Liver (tissue), 9 donors: ENCODE results near the gene UTRN. TPM values are rescaled to one million over a fixed set of nuclear protein-coding genes. Genes with fewer than 3 reads are reported as not detected.

Experiments
- DNase-seq: peaks from one replicate; pipeline ENCODE4 v3.0.0-alpha.2; 2017; ENCODE audit warnings: low spot score
- H3K27ac ChIP-seq, 2 donors: one replicate each; pipeline ENCODE4 v1.7.0; 2013; ENCODE audit warnings: inconsistent platforms in 2 of 2, low read length in 2 of 2, control low read depth in 1 of 2, low read depth in 1 of 2, mild to moderate bottlenecking in 1 of 2
- H3K27me3 ChIP-seq, 4 donors: one replicate each; pipeline versions ENCODE4 v1.6.1 to v1.7.0; 2013; ENCODE audit warnings: low read length in 3 of 4, inconsistent platforms in 1 of 4, mild to moderate bottlenecking in 1 of 4, moderate library complexity in 1 of 4; ENCODE audit not compliant: control insufficient read depth in 4 of 4, insufficient read depth in 4 of 4
- H3K36me3 ChIP-seq, 4 donors: one replicate each; pipeline versions ENCODE4 v1.6.1 to v1.7.0; 2013; ENCODE audit warnings: low read length in 3 of 4, mild to moderate bottlenecking in 3 of 4, low read depth in 1 of 4, moderate library complexity in 1 of 4; ENCODE audit not compliant: control insufficient read depth in 4 of 4, insufficient read depth in 3 of 4
- H3K4me1 ChIP-seq, 4 donors: one replicate each; pipeline versions ENCODE4 v1.6.1 to v1.7.0; 2013; ENCODE audit warnings: low read length in 3 of 4, mild to moderate bottlenecking in 3 of 4, moderate library complexity in 1 of 4; ENCODE audit not compliant: control insufficient read depth in 4 of 4, insufficient read depth in 4 of 4
- H3K4me3 ChIP-seq, 3 donors: one replicate each; pipeline versions ENCODE4 v1.6.1 to v1.7.0; 2013; ENCODE audit warnings: low read length in 3 of 3, control low read depth in 1 of 3, low read depth in 1 of 3, mild to moderate bottlenecking in 1 of 3
- H3K9ac ChIP-seq, 2 donors: one replicate each; pipeline ENCODE4 v1.7.0; 2013; ENCODE audit warnings: low read length in 2 of 2, mild to moderate bottlenecking in 2 of 2, moderate library complexity in 2 of 2, control low read depth in 1 of 2, low read depth in 1 of 2
- H3K9me3 ChIP-seq, 4 donors: one replicate each; pipeline versions ENCODE4 v1.6.1 to v1.7.0; 2013; ENCODE audit warnings: low read length in 3 of 4; ENCODE audit not compliant: control insufficient read depth in 4 of 4
- ATF3 ChIP-seq: IDR thresholded peaks from 2 replicates; pipeline ENCODE4 v1.6.1; 2016; ENCODE audit warnings: antibody characterized with exemption
- EGR1 ChIP-seq, 2 donors: IDR thresholded peaks; 2 replicates each; pipeline ENCODE4 v1.6.1; 2016 to 2018; ENCODE audit warnings: antibody characterized with exemption in 2 of 2, low read depth in 2 of 2
- FOXA1 ChIP-seq: IDR thresholded peaks from 2 replicates; pipeline ENCODE4 v1.6.1; 2016; ENCODE audit warnings: antibody characterized with exemption
- FOXA2 ChIP-seq: IDR thresholded peaks from 2 replicates; pipeline ENCODE4 v1.6.1; 2016; ENCODE audit warnings: antibody characterized with exemption
- GABPA ChIP-seq, 2 donors: IDR thresholded peaks in 1 of 2; conservative IDR thresholded peaks in 1 of 2; 2 replicates each; pipeline ENCODE4 v1.6.1; 2016; ENCODE audit warnings: antibody characterized with exemption in 2 of 2, mild to moderate bottlenecking in 1 of 2, moderate library complexity in 1 of 2
- HNF4A ChIP-seq, 2 donors: conservative IDR thresholded peaks; 2 replicates each; pipeline ENCODE4 v1.6.1; 2016; ENCODE audit warnings: antibody characterized with exemption in 2 of 2, mild to moderate bottlenecking in 2 of 2
- HNF4G ChIP-seq: IDR thresholded peaks from 2 replicates; pipeline ENCODE4 v1.6.1; 2016; ENCODE audit warnings: antibody characterized with exemption
- JUND ChIP-seq, 2 donors: IDR thresholded peaks; 2 replicates each; pipeline ENCODE4 v1.6.1; 2016; ENCODE audit warnings: antibody characterized with exemption in 2 of 2
- MAX ChIP-seq: IDR thresholded peaks from 2 replicates; pipeline ENCODE4 v1.6.1; 2016; ENCODE audit warnings: antibody characterized with exemption
- NR2F2 ChIP-seq: IDR thresholded peaks from 2 replicates; pipeline ENCODE4 v1.6.1; 2016; ENCODE audit warnings: antibody characterized with exemption
- RAD21 ChIP-seq, 2 donors: IDR thresholded peaks; 2 replicates each; pipeline ENCODE4 v1.6.1; 2016; ENCODE audit warnings: antibody characterized with exemption in 2 of 2, mild to moderate bottlenecking in 2 of 2
- REST ChIP-seq: IDR thresholded peaks from 2 replicates; pipeline ENCODE4 v1.6.1; 2016; ENCODE audit warnings: antibody characterized with exemption, mild to moderate bottlenecking
- RXRA ChIP-seq, 2 donors: IDR thresholded peaks; 2 replicates each; pipeline ENCODE4 v1.6.1; 2017 to 2018; ENCODE audit warnings: antibody characterized with exemption in 2 of 2, mild to moderate bottlenecking in 1 of 2
- SP1 ChIP-seq: IDR thresholded peaks from 2 replicates; pipeline ENCODE4 v1.6.1; 2018; ENCODE audit warnings: antibody characterized with exemption, mild to moderate bottlenecking
- TAF1 ChIP-seq: conservative IDR thresholded peaks from 2 replicates; pipeline ENCODE4 v1.6.1; 2016; ENCODE audit warnings: antibody characterized with exemption, mild to moderate bottlenecking
- YY1 ChIP-seq: IDR thresholded peaks from 2 replicates; pipeline ENCODE4 v1.6.1; 2016; ENCODE audit warnings: antibody characterized with exemption, mild to moderate bottlenecking
- ZBTB33 ChIP-seq: IDR thresholded peaks from 2 replicates; pipeline ENCODE4 v1.6.1; 2016; ENCODE audit warnings: antibody characterized with exemption
- WGBS: extraction: QIAGEN DNeasy Blood & Tissue Kit; methylation state at CpG from one replicate; pipeline ENCODE4 v1.1.7; 2013; 5-methylcytosine and 5-hydroxymethylcytosine counted together
- polyA plus RNA-seq, 2 donors: library from polyadenylated mRNA; stranded (reverse) in 1 of 2; unstranded in 1 of 2; fragments of 200-250 nt in 1 of 2; fragments of >200 nt in 1 of 2; fragmentation: Nextera tagmentation in 1 of 2; extraction: Ambion mirVana in 1 of 2; gene quantifications; one replicate each; pipeline versions ENCODE4 v1.2.1 to v1.2.3, GENCODE V29; 2013 to 2015
- total RNA-seq, 2 donors: library from RNA; depleted of rRNA; stranded (reverse); fragments of >200 nt; gene quantifications; one replicate each; pipeline ENCODE4 v1.2.3, GENCODE V29; 2014
- TF ChIP-seq, protein P1 (sequence below): fragments of 150-350 bp; IDR thresholded peaks from 2 replicates; pipeline ENCODE4 v1.5.1; 2017; ENCODE audit warnings: improper control_type of control experiment, low read depth, low read length; ENCODE audit not compliant: missing input control
- donor health status: healthy.
- donor health status: healthy.
- donor health status: healthy.
- donor health status: healthy.
- donor health status: healthy.

UTRN gene
- total and polyA plus RNA-seq, 4 donors = 6.9 to 83.7 (median 47.6) TPM

DNA sequence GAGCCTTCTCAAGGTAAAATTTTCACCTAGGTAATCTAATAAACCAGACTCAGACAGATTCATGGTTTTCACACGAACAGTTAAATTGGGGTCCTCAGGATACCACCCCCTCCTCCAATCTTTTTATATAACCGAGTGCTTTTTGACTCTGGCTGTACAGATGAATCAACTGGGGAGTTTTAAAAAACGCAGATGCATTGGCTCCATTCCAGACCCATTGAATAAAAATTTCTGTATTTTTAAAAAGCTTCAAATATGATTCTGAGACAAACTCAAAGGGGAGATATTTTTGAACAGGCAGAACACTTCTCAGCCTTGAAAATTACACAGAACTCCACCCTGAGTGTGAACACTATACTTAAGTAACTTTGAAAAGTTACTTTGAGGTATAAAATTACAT lies 7.2 kb downstream of the UTRN start:
- Histone ChIP-seq H3K9ac (no peak overlapping the region), H3K4me3 (no peak overlapping the region), H3K4me1 (peaks cover 8 to 17% (median 12%) of the 10 kb centered on the region in 4 donors), H3K27me3 (no peaks in the 10 kb centered on the region), H3K27ac (no peak overlapping the region), H3K36me3 (peaks cover 0 to 12% (median 4%) of the 10 kb centered on the region in 4 donors), H3K9me3 (no peaks in the 10 kb centered on the region)
- DNase-seq = no peak
- WGBS = 91% methylated on average over 3 of the region's 3 CpGs
- TF ChIP-seq RAD21 (IDR thresholded peaks at IDR 0.05) = no peak
- no peak for TF ChIP-seq NR2F2
- no peak for TF ChIP-seq HNF4G
- TF ChIP-seq ATF3 = no peak
- no peak for TF ChIP-seq JUND (IDR thresholded peaks at IDR 0.05)
- no peak for TF ChIP-seq REST
- no peak for TF ChIP-seq YY1
- no peak for TF ChIP-seq HNF4A (conservative IDR thresholded peaks at IDR 0.05)
- TF ChIP-seq GABPA (IDR thresholded peaks at IDR 0.05 in 1 of 2, conservative IDR thresholded peaks at IDR 0.05 in 1 of 2) = no peak
- TF ChIP-seq, protein P1, sequence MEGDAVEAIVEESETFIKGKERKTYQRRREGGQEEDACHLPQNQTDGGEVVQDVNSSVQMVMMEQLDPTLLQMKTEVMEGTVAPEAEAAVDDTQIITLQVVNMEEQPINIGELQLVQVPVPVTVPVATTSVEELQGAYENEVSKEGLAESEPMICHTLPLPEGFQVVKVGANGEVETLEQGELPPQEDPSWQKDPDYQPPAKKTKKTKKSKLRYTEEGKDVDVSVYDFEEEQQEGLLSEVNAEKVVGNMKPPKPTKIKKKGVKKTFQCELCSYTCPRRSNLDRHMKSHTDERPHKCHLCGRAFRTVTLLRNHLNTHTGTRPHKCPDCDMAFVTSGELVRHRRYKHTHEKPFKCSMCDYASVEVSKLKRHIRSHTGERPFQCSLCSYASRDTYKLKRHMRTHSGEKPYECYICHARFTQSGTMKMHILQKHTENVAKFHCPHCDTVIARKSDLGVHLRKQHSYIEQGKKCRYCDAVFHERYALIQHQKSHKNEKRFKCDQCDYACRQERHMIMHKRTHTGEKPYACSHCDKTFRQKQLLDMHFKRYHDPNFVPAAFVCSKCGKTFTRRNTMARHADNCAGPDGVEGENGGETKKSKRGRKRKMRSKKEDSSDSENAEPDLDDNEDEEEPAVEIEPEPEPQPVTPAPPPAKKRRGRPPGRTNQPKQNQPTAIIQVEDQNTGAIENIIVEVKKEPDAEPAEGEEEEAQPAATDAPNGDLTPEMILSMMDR = no peak
- no peak for TF ChIP-seq RXRA (IDR thresholded peaks at IDR 0.05)
- no peak for TF ChIP-seq ZBTB33
- TF ChIP-seq FOXA2 = no peak
- no peak for TF ChIP-seq FOXA1
- TF ChIP-seq TAF1 = no peak
- TF ChIP-seq EGR1 (IDR thresholded peaks at IDR 0.05; ENCODE audit: low read depth in 2 of 2) = no peak
- TF ChIP-seq MAX = no peak
- no peak for TF ChIP-seq SP1
